Fibroblast of lung (primary cell): ENCODE measurements around the gene SPEN.

Source experiments
- EZH2 ChIP-seq: IDR thresholded peaks from 2 replicates; pipeline ENCODE4 v1.5.1; 2012; ENCODE audit warnings: low read length, control low read depth, mild to moderate bottlenecking; ENCODE audit errors: missing control alignments
- TF ChIP-seq, protein P1 (sequence below), 2 donors: IDR thresholded peaks in 1 of 2; conservative IDR thresholded peaks in 1 of 2; 1 replicate in 1 of 2; 2 replicates in 1 of 2; pipeline ENCODE4 v1.5.1; 2011 to 2012; ENCODE audit warnings: low read length in 2 of 2, control low read depth in 1 of 2, inconsistent platforms in 1 of 2, low read depth in 1 of 2, mild to moderate bottlenecking in 1 of 2

DNA sequence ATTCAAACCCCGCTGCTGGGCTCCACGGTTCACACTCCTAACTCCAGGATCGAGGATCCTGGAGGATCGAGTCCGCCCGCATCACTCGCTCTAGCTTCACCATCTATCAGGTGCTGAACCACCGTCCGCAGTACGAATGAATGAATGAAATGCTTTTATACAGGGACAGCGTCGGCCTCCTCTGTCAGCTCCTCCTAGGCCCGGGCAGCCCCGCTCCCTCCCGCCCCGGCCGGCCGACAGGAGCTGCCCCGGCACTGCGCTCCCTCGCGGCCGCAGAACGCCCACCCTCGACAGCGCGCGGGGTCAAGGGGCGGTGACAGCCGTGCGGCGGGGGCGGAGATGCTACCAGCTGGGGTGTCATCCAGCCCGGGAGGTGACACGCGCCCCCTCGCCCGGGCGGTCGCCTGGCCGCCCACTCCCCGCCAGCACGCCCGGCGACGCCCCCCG lies 127.9 kb downstream of the SPEN start:
- TF ChIP-seq, protein P1, sequence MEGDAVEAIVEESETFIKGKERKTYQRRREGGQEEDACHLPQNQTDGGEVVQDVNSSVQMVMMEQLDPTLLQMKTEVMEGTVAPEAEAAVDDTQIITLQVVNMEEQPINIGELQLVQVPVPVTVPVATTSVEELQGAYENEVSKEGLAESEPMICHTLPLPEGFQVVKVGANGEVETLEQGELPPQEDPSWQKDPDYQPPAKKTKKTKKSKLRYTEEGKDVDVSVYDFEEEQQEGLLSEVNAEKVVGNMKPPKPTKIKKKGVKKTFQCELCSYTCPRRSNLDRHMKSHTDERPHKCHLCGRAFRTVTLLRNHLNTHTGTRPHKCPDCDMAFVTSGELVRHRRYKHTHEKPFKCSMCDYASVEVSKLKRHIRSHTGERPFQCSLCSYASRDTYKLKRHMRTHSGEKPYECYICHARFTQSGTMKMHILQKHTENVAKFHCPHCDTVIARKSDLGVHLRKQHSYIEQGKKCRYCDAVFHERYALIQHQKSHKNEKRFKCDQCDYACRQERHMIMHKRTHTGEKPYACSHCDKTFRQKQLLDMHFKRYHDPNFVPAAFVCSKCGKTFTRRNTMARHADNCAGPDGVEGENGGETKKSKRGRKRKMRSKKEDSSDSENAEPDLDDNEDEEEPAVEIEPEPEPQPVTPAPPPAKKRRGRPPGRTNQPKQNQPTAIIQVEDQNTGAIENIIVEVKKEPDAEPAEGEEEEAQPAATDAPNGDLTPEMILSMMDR (conservative IDR thresholded peaks at IDR 0.05 in 1 of 2, IDR thresholded peaks at IDR 0.05 in 1 of 2; ENCODE audit: low read depth in 1 of 2, low read length in 2 of 2): peak in 1 of 2 donors; percentile 4
- no peak for TF ChIP-seq EZH2
